OCI-LY7 (cell line): ENCODE results near the gene MANSC1. TPM values are rescaled to one million over a fixed set of nuclear protein-coding genes. Genes with fewer than 3 reads are reported as not detected.

Source experiments
- Bru-seq: library from RNA; stranded (reverse); fragments of 400-500 nt; gene quantifications from one replicate; lab custom pipeline; 2021; lab: Mats Ljungman, UMichigan
- BruChase-seq, 2 experiments: library from RNA; stranded (reverse); fragments of 400-500 nt; gene quantifications; one replicate each; lab custom pipeline; 2021; lab: Mats Ljungman, UMichigan
- BruUV-seq: library from RNA; stranded (reverse); fragments of 400-500 nt; replicated peaks from 2 replicates; lab custom pipeline; 2021; lab: Mats Ljungman, UMichigan
- CTCF ChIA-PET: fragments of 300-600 bp; sonication (Branson Sonifier 250); formaldehyde crosslinking; loops from one replicate; lab custom pipeline; 2022; ENCODE audit warnings: antibody characterized with exemption; ENCODE audit not compliant: unreplicated experiment; lab: Charles Lee
- POLR2A ChIA-PET: fragments of 300-600 bp; sonication (Branson Sonifier 250); formaldehyde crosslinking; loops from one replicate; lab custom pipeline; 2022; ENCODE audit warnings: antibody characterized with exemption; lab: Charles Lee
- DNase-seq: peaks from one replicate; pipeline ENCODE4 v3.0.0-alpha.2; 2015; ENCODE audit warnings: low spot score
- H2AFZ ChIP-seq: fragments of 200-600 bp; sonication (generic), shearing (Covaris generic); 2 replicates; pipeline ENCODE4 v1.6.1; 2014; ENCODE audit warnings: mild to moderate bottlenecking, antibody characterized with exemption, low read length, moderate library complexity
- H3K27ac ChIP-seq: fragments of 200-600 bp; sonication (generic); 2 replicates; pipeline ENCODE4 v1.5.1; 2014; ENCODE audit warnings: mixed run types, low read depth, mild to moderate bottlenecking, moderate library complexity, low read length, inconsistent platforms; ENCODE audit not compliant: poor library complexity, severe bottlenecking
- H3K36me3 ChIP-seq: fragments of 200-600 bp; sonication (generic); 2 replicates; pipeline ENCODE4 v1.6.1; 2014; ENCODE audit warnings: mild to moderate bottlenecking, antibody characterized with exemption, low read length, moderate library complexity, mixed read lengths; ENCODE audit not compliant: insufficient read depth
- H3K4me1 ChIP-seq: fragments of 200-600 bp; sonication (generic); 2 replicates; pipeline ENCODE4 v1.5.1; 2014; ENCODE audit warnings: mild to moderate bottlenecking, low read length; ENCODE audit not compliant: insufficient read depth, poor library complexity, severe bottlenecking
- H3K4me2 ChIP-seq: fragments of 200-600 bp; sonication (generic); 2 replicates; pipeline ENCODE4 v1.6.1; 2014; ENCODE audit warnings: mild to moderate bottlenecking, low read length
- H3K4me3 ChIP-seq: fragments of 200-600 bp; sonication (generic); 2 replicates; pipeline ENCODE4 v1.5.1; 2014; ENCODE audit warnings: mild to moderate bottlenecking, low read depth, low read length; ENCODE audit not compliant: poor library complexity, severe bottlenecking
- H3K79me2 ChIP-seq: fragments of 200-600 bp; sonication (generic); 2 replicates; pipeline ENCODE4 v1.6.1; 2016; ENCODE audit warnings: low read depth, mild to moderate bottlenecking, low read length, moderate library complexity, mixed read lengths; ENCODE audit not compliant: insufficient read depth
- H3K9me2 ChIP-seq: fragments of 200-600 bp; sonication (generic); 2 replicates; pipeline ENCODE4 v1.6.1; 2016; ENCODE audit warnings: mild to moderate bottlenecking, low read length, mixed read lengths; ENCODE audit not compliant: insufficient read depth
- H3K9me3 ChIP-seq: fragments of 200-600 bp; sonication (generic); 2 replicates; pipeline ENCODE4 v1.6.1; 2014; ENCODE audit warnings: mild to moderate bottlenecking, mixed run types, low read length, mixed read lengths
- H4K20me1 ChIP-seq: fragments of 200-600 bp; sonication (generic); 2 replicates; pipeline ENCODE4 v1.6.1; 2014; ENCODE audit warnings: mild to moderate bottlenecking, antibody characterized with exemption, low read length, moderate library complexity, mixed read lengths; ENCODE audit not compliant: insufficient read depth
- EZH2phosphoT487 ChIP-seq: fragments of 200-600 bp; sonication (generic); IDR thresholded peaks from 2 replicates; pipeline ENCODE4 v1.6.1; 2018; ENCODE audit warnings: low read depth, borderline replicate concordance, mild to moderate bottlenecking, mixed run types, antibody characterized with exemption, low read length, moderate library complexity, mixed read lengths
- intact Hi-C: fragments of 100-400 bp; cut with micrococcal nuclease; formaldehyde crosslinking; loops from one replicate; pipeline ENCODE4 v1.10.0; 2022; ENCODE audit not compliant: unreplicated experiment
- long read RNA-seq: library from polyadenylated mRNA; stranded (forward); transcript quantifications from one replicate; pipeline ENCODE4 v2.0.0, GENCODE V29; 2022
- total RNA-seq, 2 experiments: library from RNA; depleted of rRNA in 1 of 2; stranded (reverse); fragments of >200 nt in 1 of 2; shearing (Covaris generic) in 1 of 2; gene quantifications; 2 replicates each; pipeline ENCODE4 v1.2.3, GENCODE V29; 2014 to 2022
- TF ChIP-seq, protein P1 (sequence below): fragments of 200-600 bp; sonication (generic); conservative IDR thresholded peaks from 2 replicates; pipeline ENCODE4 v1.5.1; 2014; ENCODE audit warnings: mild to moderate bottlenecking, antibody characterized with exemption, low read length, moderate library complexity, mixed read lengths

The MANSC1 gene
- total RNA-seq (2014; rRNA removed; shearing (Covaris generic)): not detected in 2 replicates
- total RNA-seq (2022): 0.17 TPM in 1 of 2 replicates, not detected in the other
- Bru-seq, nascent RNA: percentile 10 among the genes with signal in this experiment
- percentile 6 among the genes with signal in this experiment for BruChase-seq, experiment 1, labeled RNA remaining after a 6-hour chase
- BruChase-seq, experiment 2, labeled RNA remaining after a 2-hour chase: percentile 5 among the genes with signal in this experiment
- long read RNA-seq: 0 reads

DNA sequence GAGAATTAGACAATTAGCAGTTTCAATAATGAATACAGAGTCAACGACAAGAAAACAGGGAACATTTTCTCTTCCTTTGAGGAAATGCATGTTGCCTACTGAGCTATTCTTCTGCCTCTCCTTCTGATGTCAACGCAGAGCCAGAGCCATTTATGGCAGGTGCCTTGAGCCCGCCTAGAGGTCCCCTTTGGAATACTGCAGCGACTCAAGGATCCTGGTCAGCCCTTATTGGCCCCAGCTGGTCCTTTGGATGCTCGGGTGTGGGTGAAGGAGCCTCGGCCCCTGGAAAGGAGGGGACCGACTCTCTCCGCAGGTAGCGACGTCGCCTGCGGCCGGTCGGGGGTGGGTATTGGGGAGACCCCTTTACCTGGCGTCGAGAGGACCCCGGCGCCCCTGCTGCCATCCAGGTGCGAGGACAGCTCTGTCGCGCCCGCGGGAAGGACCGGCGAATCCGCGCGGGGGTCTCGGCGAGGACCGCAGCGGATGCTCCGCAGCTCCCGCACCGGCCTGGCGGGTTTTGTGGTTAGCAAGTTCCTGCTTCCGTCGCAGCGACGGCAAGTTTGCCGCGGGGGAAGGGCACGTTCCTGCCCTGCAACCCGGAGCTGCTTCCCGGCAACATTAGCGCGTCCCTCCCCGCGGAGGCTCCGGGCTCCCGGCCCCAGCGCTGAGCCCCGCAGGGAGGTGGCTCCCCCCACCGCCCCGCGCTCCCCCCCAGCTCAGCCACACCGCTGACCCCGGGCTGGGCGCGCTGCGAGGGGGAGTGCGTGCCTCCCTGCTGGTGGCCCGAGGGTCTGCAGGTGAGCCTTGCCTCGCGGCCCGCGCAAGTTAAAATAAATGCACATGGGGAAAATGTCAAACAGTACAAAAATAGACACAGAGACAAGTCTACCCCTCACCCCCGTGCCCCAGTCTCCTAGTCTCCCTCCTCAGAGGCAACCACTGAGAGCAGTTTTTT lies at the start of gene MANSC1:
Gene MANSC1, minus strand, starts transcription at position 532 of the 955 bp plus-strand sequence. CDS start 6,928 bp downstream, outside the sequence.
- H3K4me3 ChIP-seq: no peak within 1 kb of the TSS
- intact Hi-C loops: loop anchor here (10.0 kb wide), 2 partner anchors 595 to 1955 kb away; partner anchors contain the start of gene KLRK1
- no peak for DNase-seq

DNA sequence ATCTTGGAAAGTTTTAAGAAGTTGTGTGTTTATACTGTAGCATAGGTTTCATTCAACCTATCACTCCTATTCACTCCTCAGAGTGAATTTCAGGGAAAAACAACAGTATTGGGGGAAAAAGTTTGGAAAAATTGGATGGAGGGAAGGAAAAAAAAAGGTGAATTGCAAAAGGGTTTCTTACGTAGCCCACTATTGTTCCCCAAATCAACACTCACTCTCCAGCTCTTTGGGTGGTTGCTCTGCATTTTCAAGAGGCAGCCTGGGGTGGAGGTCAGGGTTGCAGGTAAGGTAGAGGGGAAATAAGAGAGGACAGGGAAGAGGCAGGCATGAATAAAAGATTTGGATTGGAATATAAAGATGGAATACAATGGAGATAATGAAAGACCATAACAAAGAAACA lies 49.1 kb upstream of the MANSC1 start:
- Histone ChIP-seq H4K20me1 (no peaks in the 10 kb centered on the region), H3K27ac (no peak overlapping the region), H3K4me1 (no peaks in the 10 kb centered on the region), H2AFZ (no peak overlapping the region), H3K4me3 (no peak overlapping the region), H3K36me3 (no peaks in the 10 kb centered on the region), H3K79me2 (no peaks in the 10 kb centered on the region), H3K9me2 (no peaks in the 10 kb centered on the region), H3K4me2 (no peak overlapping the region), H3K9me3 (no peaks in the 10 kb centered on the region)
- TF ChIP-seq, protein P1, sequence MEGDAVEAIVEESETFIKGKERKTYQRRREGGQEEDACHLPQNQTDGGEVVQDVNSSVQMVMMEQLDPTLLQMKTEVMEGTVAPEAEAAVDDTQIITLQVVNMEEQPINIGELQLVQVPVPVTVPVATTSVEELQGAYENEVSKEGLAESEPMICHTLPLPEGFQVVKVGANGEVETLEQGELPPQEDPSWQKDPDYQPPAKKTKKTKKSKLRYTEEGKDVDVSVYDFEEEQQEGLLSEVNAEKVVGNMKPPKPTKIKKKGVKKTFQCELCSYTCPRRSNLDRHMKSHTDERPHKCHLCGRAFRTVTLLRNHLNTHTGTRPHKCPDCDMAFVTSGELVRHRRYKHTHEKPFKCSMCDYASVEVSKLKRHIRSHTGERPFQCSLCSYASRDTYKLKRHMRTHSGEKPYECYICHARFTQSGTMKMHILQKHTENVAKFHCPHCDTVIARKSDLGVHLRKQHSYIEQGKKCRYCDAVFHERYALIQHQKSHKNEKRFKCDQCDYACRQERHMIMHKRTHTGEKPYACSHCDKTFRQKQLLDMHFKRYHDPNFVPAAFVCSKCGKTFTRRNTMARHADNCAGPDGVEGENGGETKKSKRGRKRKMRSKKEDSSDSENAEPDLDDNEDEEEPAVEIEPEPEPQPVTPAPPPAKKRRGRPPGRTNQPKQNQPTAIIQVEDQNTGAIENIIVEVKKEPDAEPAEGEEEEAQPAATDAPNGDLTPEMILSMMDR: no peak
- no peak for TF ChIP-seq EZH2phosphoT487
- intact Hi-C loops: no loop called here
- DNase-seq: no peak
- CTCF ChIA-PET: no interaction called here
- POLR2A ChIA-PET: no interaction called here
- no TSS peak for BruUV-seq

More for the DNA sequence above, at the start of gene MANSC1:
- H4K20me1 ChIP-seq: no peaks in the 10 kb centered on the region
- no peak for TF ChIP-seq EZH2phosphoT487
- TF ChIP-seq, protein P1: no peak
- no peaks in the 10 kb centered on the region for H3K9me3 ChIP-seq
- H2AFZ ChIP-seq: no peak within 1 kb of the TSS
- H3K4me1 ChIP-seq: no peaks in the 10 kb centered on the region
- ChIA-PET CTCF (no interaction called here), POLR2A (interaction anchor here (1.2 kb wide), 1 partner anchor 8 kb away, joined by 4 read pairs; no protein-coding TSS in a partner anchor)
- no peaks in the 10 kb centered on the region for H3K79me2 ChIP-seq
- no peak within 1 kb of the TSS for H3K4me2 ChIP-seq
- no TSS peak for BruUV-seq
- no peaks in the 10 kb centered on the region for H3K36me3 ChIP-seq
- H3K27ac ChIP-seq: no peak within 1 kb of the TSS
- no peaks in the 10 kb centered on the region for H3K9me2 ChIP-seq
